Measurements from ENCODE around the gene PTGIS.

The PTGIS gene

GRCh38 chr20:49482621-49483017 lies 85.3 kb downstream of the PTGIS start, which contains the start of gene KCNB1:
TSS of gene KCNB1 (minus strand) at chr20:49482668. CDS start at chr20:49482480, 188 bp downstream.
- Histone ChIP-seq H3K4me3 (peak within 1 kb of the TSS in 2 of 7 experiments; percentile 14 to 15), H3K27ac (no peak within 1 kb of the TSS)

GRCh38 chr20:49482173-49482572 lies 85.8 kb downstream of the PTGIS start:
- Histone ChIP-seq H3K4me3 (no peak overlapping the region), H3K27ac (no peak overlapping the region)

- Histone ChIP-seq H3K27ac (no peak overlapping the region), H3K4me3 (no peak overlapping the region)
These were observed 86.8 kb downstream of the PTGIS start for GRCh38 chr20:49481116-49481515.

GRCh38 chr20:49480236-49480635 lies 87.7 kb downstream of the PTGIS start:
- Histone ChIP-seq H3K27ac (no peak overlapping the region), H3K4me3 (no peak overlapping the region)

- H3K27ac ChIP-seq, result no peak overlapping the region
- H3K4me3 ChIP-seq, result no peak overlapping the region
These were observed 88.2 kb downstream of the PTGIS start for GRCh38 chr20:49479785-49480184.

- no peak overlapping the region for H3K4me3 ChIP-seq
These were observed 88.9 kb downstream of the PTGIS start for GRCh38 chr20:49478754-49479689.

GRCh38 chr20:49478266-49478665 lies 89.7 kb downstream of the PTGIS start:
- Histone ChIP-seq H3K27ac (no peak overlapping the region), H3K4me3 (no peak overlapping the region)

More at GRCh38 chr20:49478754-49479689, 88.9 kb downstream of the PTGIS start:
- no peak overlapping the region for H3K27ac ChIP-seq

- H3K27ac ChIP-seq, result no peak overlapping the region
- no peak overlapping the region for H3K4me3 ChIP-seq
These were observed 90.7 kb downstream of the PTGIS start for GRCh38 chr20:49477200-49477599.

GRCh38 chr20:49476016-49476355 lies 92.0 kb downstream of the PTGIS start:
- no peak overlapping the region for H3K27ac ChIP-seq
- no peak overlapping the region for H3K4me3 ChIP-seq

- H3K27ac ChIP-seq, result no peak overlapping the region
- H3K4me3 ChIP-seq, result no peak overlapping the region
These were observed 92.5 kb downstream of the PTGIS start for GRCh38 chr20:49475292-49476015.

- Histone ChIP-seq H3K4me3 (no peak overlapping the region), H3K27ac (no peak overlapping the region)
These were observed 96.5 kb downstream of the PTGIS start for GRCh38 chr20:49471397-49471796.

- Histone ChIP-seq H3K4me3 (no peak overlapping the region), H3K27ac (no peak overlapping the region)
These were observed 97.0 kb downstream of the PTGIS start for GRCh38 chr20:49470922-49471321.

- H3K4me3 ChIP-seq, result no peak overlapping the region
- no peak overlapping the region for H3K27ac ChIP-seq
These were observed 98.9 kb downstream of the PTGIS start for GRCh38 chr20:49469060-49469459.

- Histone ChIP-seq H3K4me3 (no peak overlapping the region), H3K27ac (no peak overlapping the region)
These were observed 99.5 kb downstream of the PTGIS start for GRCh38 chr20:49468412-49468811.

GRCh38 chr20:49466114-49466912 lies 101.6 kb downstream of the PTGIS start:
- H3K27ac ChIP-seq, result no peak overlapping the region
- no peak overlapping the region for H3K4me3 ChIP-seq

GRCh38 chr20:49464556-49464955 lies 103.4 kb downstream of the PTGIS start:
- H3K4me3 ChIP-seq, result no peak overlapping the region
- no peak overlapping the region for H3K27ac ChIP-seq

- no peak overlapping the region for H3K4me3 ChIP-seq
- no peak overlapping the region for H3K27ac ChIP-seq
These were observed 105.3 kb downstream of the PTGIS start for GRCh38 chr20:49462626-49463025.

- no peak overlapping the region for H3K4me3 ChIP-seq
- H3K27ac ChIP-seq, result no peak overlapping the region
These were observed 105.9 kb downstream of the PTGIS start for GRCh38 chr20:49461894-49462620.

- no peak overlapping the region for H3K4me3 ChIP-seq
- H3K27ac ChIP-seq, result no peak overlapping the region
These were observed 107.0 kb downstream of the PTGIS start for GRCh38 chr20:49460916-49461315.

- Histone ChIP-seq H3K27ac (no peak overlapping the region), H3K4me3 (no peak overlapping the region)
These were observed 107.8 kb downstream of the PTGIS start for GRCh38 chr20:49460131-49460530.

All from skin epidermis (tissue), 12 donors.